HG03521 (cell line): ENCODE data around the gene CPE.

Source experiments
- ATAC-seq: cut with Tn5 transposase; IDR thresholded peaks from one replicate; pipeline ENCODE4 v1.9.1; 2021; ENCODE audit warnings: mild to moderate bottlenecking, moderate library complexity; ENCODE audit not compliant: unreplicated experiment

CPE gene

DNA sequence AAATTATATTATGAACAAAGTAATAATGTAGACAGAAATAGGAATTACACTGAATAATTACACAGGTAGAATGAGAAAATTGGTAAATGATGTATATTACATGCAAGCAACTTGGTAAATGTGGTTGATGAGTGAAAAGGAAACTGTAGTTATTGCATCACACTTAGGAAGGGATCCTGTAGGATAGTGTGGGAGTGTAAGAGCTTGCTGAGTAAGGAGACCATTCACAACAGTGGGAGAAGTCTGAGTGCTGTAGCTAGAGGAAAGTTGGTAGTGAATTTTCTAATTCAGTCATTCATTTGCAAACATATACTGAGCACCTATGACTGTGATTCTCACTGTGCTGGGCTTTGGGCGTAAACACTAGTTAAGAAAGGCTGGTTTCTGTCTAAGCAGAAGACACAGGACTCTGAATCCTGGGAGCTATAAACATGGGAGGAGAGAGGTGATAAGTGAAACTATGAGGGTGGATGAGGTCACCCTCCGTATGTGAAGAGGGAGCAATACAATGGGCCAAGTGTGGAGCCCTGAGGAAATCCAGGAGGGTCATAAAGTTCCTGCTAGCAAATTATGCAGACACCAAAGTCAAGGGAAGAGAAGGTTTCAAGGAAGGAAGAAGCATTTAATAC, 14.2 kb upstream of the CPE start:
- no peak for ATAC-seq

DNA sequence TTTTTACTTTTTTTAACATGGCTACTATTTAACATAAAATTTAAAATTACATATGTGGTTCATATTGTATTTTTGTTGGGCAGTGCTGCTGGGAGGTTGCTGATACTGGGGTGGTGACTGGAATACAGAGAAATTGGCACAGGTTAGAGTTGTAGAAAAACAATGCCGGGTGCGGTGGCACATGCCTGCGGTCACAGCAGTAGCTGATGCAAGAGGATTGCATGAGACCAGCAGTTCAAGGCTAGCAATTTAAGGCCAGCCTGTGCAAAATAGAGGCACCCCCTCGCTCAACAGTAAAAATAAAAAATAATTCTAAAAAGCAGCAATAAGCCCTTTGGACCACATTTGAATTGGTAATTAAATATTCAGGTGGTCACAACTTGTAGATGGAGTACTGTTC, 11.8 kb upstream of the CPE start:
- no peak for ATAC-seq

DNA sequence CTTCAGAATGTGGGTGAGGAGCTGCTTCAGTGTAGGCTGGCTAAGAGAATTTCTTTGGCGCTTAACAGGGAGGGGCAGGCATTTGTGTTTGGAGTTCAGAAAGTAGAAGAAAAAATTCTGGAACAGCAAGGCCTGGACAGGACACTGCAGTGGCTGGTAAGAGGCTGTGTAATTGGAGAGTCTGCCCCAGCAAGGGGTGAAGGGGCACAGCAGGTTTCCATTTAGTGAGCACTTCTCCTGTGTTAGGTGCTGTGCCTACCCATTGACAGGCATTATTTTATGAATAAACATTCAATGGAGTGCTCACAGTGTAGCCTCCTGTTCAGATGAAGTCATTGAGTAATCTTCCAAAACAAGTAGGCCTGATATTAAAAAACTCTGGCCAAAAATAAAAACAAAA, 10.7 kb upstream of the CPE start:
- no peak for ATAC-seq

DNA sequence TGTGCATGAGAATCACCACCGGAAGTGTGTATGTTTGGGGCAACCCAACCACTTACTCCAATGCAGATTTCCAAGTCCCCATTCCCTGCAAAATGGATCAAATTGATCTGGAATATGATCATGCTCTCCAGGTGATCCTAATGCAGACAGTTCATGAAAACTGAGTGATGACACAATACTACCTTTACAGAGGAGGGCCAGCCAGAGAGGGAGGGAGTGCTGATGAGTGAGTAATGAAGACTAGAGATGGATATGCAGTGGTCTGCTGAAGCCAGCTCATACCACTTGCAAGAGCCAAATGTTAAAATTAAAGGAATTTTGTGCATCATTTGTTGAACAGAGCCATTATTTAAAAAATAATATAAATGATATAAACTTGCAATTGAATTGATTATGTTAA, 10.2 kb upstream of the CPE start:
- no peak for ATAC-seq

DNA sequence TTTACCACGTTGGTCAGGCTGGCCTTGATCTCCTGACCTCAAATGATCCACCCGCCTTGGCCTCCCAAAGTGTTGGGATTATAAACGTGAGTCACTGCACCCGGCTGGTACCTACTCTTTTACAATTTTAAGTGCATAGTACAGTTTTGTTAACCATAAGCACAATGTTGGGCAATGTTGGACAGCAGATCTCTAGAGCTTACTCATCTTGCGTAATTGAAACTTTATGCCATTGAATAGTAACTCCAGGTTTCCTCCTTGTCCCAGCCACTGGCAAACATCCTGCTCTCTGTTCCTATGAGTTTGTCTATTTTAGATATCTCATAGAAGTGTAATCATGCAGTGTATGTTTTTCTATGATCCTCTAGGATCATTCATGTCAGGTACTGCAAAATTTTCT, 9.3 kb upstream of the CPE start:
- no peak for ATAC-seq

DNA sequence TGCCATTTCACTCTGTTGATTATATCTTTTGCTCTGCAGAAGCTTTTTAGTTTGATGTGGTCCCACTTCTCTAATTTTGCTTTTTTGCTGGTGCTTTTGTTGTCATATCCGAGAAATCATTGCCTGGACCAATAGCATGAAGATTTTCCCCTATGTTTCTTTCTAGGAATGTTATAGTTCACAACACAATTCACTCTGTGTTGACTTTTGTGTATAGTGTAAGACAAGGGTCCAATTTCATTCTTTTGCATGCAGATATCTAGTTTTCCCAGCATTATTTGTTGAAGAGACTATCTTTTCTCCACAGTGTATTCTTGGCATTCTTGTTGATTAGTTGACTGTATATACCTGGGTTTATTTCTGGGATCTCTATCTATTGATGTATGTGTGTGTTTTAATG, 8.3 kb upstream of the CPE start:
- no peak for ATAC-seq

DNA sequence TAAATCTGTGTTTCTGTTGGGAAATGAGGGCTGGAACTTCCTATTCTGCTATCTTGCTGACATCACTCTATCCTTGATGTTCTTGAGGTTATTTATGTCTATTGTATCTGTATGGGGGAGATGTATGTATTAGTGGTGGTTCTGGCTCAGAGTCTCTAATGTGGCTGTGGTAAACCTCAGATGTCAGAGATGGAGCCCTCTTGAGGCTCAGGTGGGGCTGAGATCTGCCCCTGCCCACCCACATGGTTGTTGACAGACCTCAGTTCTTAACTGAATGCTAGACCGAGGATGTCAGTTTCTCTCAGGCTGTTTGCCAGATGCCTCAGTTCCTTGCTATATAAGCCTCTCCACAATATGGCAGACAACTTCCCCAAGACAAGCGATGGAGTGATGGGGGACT, 3.3 kb upstream of the CPE start:
- ATAC-seq: no peak

DNA sequence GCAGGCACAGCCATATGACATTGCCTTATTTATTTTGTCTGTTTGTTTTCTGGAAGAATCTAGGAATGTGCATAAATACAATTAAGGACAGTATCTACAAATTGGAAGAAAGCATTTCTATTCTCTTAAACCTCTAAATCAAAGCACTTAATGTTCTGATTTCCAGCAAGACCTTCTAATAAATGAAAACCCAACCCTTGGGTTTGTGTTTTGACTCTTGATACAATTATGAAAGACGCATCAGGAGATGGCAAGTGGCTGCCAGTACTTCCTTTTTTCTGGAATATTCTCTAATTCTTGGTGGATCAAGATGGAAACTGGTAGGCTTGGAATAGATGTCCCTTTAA, 437 bp upstream of the CPE start:
- ATAC-seq: no peak

DNA sequence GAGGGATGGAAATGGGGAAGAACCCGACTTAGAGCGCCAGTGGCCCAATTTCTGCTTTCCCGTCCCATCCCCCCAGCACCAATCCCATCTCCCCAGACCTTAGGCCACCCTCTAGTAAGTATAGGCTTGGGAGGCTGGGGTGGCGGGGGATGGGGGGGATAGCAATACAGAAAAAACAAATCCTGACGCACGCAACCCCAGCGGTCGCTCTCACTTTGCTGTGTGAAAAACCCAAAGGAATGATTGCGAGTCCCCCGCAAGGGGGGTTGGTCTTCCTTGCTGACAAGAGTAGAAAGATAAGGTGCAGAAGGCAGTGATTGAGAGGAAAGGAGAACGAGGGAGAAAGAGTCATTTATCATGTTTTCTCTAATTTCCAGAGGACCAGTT, 863 bp downstream of the CPE start:
- ATAC-seq: no peak

DNA sequence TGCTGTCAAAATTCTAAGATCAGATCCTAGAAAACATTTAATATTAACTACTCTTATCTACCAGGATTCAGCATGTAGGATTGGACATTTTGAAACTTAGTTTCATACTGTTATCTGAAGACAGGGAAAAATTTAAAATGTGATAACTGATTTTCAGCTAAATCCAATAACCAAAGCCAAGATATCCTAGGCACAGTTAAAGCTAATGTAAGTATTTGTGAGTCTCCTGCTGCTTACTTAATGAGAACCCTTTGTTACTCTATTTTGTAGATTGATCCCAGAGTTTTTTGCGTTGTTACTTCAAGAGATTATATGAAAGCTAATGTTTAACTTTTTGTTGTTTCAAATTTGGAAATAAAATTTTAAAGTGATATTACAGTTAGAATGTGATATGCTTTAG, 2.0 kb downstream of the CPE start:
- ATAC-seq: no peak

DNA sequence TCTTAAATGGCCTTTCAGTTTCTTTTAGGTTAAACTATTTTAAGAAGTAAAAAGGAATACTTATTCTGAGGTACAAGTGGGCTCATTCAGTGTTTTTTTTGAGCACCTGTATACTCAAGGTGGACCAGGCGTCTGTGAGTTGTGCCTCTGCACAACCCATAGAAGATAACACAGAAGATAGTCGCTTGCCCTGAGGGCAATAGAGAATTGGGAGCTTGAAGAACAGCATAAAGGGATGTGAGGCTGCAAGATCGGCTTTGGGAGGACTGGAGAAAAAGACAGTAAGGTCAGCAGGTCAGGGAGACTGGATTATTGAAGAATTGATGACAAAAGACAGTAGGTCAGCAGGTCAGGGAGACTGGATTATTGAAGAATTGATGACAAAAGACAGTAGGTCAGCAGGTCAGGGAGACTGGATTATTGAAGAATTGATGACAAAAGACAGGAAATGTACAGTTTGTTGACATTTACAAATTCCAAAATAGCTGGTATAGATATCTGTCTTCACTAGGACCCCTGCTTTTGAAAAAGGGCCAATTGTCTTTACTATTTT, 3.1 kb downstream of the CPE start:
- no peak for ATAC-seq

DNA sequence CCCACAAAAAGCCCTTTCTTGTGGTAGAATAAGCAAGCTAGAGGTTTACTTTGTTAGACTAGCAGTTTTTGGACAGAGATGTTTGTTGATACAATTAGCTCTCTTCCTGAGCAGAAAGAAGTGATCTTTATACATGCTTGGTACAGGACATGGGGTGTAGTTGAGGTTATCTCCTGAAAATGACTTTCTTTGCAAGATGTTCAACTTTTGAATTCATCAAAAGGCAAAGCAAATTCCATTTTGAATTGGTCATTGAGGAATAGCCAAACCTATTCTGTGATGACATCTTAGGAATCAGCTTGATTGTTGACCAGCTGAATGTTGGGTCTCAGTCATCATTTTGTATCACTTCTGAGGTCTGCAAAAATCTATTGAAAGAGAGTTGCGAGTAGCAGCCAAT, 3.8 kb downstream of the CPE start:
- ATAC-seq: no peak

DNA sequence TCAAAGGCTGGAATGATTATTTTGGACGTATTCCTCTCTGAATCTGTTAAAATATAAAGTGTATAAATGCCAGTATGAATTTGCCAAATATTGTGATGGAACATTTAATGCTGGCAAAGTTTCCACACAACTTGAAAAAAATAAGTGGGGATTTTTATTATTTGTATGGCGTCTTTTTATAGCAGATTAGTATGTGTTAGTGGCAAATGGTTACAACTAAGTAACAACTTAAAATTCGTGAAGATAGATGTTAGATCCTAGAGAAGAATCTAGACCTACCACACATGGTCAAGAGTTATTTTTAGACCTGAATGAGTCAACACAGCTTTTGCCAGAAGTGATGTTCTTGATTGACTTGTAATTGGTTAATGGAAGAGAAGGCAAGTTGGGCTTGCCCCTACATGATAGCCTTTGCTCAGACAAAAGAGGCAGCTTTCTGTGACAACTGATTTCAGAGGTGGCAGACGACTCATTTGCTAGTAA, 4.8 kb downstream of the CPE start:
- ATAC-seq: no peak

DNA sequence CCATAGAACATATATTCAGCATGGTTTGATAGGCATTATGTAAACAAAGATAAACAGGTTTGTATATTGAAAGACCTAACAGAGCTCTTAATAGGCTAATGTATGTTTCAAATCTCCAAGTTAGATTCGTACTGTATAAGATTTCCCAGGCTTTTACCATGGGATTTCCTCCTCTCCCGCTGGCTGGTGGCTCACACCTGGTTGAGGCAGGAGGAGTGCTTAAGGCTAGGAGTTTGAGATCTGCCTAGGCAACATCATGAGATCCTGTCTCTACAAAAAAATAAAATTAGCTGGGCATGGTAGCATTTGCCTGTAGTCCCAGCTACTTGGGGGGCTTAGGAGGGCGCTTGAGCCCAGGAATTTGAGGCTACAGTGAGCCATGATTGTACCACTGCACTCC, 5.4 kb downstream of the CPE start:
- no peak for ATAC-seq

DNA sequence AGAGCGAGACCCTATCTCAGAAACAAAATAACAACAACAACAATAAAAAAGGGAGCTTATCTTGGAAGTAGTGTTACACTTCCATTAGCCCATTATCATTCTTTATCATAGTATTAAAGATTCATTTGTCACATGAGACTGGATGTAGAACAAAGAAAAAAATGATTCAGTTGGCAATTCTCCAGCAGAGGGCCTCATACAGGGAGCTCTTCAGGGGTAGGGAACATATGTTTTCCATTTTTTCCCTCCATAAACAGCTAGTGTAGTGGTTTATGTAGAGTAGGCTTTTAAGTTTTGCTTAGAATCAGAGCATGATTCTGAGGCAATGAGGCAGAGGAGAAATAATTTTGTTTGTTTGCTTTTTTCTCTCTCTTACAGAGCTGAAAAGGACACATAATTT, 5.8 kb downstream of the CPE start:
- ATAC-seq: no peak

DNA sequence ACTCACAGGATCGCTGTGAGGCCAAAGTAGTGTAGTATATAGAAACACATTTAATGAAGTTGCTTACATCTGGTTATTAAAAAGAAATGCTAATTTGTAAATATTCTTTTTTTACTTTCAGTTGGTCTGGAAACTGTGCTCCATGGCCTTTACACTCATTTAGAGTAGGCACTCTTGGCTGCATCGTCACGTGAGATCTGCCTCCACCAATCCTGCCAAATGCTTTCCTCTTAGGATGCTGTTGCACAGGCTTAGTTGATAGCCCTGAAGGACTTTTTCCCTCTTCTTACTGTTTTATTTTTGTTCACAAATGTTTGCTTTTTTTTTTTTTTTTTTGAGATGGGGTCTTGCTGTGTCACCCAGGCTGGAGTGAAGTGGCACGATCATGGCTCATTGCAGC, 6.3 kb downstream of the CPE start:
- no peak for ATAC-seq

DNA sequence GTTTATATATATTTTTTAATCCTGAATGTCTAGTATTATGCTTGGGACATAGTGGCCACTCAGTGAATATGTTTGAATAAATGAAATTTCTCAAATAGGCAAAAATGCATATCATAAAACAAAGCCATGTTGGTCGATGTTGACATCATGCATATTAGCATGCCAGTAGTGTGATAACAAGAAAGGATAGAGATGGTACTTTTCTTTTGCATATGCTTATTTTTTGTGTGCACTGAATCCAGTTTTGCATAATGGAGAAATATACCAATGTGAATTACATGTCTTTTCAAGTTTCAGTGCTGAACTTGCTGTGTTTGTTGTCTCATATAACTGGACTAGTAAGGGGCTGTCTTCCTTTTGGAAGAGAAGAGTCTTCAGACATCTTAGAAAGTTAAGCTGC, 7.5 kb downstream of the CPE start:
- ATAC-seq: no peak

DNA sequence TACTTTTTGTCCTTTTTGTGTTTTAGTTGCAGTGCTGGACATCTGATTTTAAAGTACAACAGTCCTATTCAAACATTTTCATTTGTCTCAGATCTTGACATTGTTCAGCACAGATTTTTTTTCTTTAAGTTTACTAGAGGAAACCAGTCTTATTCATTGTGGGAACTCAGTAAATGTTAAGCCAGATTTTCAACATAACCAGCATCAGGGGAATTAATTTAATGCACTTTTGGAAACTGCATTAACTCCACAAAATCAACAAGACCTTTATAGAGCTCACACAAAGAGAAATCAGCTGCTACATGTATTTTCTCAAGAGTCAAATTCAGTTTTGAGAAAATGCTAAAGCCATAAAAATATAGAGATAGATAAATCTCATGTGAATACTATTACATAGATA, 9.9 kb downstream of the CPE start:
- no peak for ATAC-seq

DNA sequence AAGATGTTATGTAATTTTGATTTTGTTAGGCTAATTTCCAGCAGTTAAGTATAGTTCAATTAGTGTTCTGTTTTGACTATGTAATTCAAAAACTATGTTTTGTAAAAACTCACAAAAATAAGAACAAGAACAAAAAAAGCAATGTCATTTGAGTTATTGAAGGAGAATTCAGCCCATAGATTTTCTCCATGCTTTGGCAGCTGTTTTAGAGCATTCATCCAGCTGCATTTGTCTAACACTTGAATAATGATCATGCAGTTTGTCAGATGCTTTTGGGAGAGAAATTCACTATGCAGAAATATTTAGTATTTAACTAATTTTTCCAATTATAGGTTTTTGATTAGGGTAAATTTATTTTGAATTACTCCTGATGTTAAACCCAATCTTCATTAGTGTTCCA, 14.2 kb downstream of the CPE start:
- no peak for ATAC-seq

DNA sequence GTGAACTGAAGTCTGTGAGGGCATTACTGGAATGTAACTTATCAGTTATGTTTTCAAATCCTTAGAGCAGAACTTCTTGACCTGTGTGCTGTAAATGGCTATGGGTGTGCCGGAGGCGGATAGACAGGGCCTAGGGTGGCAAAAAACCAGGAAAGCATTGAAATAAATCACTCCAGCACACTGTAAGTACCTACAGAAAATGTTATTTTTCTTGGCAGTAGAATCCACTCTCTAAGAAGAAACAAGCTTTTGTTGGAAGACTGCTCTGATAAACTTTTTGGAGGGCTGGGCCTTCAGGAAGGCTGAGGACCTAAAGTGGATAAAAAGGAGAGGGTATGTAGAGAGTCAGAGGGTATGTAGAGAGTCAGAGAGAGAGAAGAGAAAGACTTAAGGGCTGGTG, 14.9 kb downstream of the CPE start:
- no peak for ATAC-seq

DNA sequence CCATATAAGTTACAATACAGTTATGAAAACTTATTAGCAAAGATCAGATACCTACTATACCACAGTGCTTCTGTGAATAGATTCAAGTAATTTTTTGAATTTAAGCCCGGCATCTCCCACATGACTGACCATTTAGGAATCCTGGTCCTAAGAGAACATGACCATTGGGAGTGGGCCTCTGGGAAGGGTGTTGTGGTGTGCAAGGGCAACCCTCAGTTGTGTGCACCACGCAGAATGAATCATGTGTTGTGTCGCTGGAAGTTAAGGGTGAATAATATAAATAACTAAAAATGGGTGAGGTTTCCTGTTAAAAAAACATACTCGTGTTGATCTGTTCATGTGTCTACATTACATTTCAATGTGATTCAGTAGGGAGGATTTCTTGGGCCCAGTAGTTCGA, 15.5 kb downstream of the CPE start:
- no peak for ATAC-seq

DNA sequence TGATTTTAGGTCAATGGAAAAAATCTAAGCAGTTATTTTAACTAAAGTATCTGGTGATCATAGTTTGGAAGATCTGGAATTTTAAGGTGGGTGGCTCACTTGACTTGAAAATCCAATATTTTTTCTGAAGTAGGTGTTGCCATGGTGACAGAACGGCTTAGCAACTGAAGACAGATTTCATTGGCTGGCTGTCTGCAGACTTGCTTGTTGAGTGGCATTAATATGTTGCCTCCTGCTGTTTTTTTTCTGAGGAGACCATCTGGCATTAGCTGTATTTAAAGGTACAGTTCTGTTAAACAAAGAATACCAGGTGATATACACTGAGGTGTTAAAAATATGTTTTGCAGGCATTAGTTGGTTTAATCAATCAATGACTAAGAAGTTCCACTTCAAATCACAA, 19.8 kb downstream of the CPE start:
- no peak for ATAC-seq

DNA sequence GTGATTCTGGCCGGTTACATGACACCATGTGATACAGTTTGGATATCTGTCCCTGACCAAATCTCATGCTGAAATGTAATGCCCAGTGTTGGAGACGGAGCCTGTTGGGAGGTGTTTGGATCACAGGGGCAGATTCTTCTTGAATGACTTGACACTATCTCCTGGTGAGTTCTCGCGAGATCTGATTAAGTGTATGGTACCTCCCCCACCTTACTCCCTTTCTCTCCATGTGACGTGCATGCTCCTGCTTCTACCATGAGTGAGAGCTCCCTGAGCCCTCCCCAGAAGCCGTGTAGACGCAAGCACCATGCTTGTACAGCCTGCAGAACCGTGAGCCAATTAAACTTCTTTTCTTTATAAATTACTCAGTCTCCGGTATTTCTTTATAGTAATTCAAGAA, 23.6 kb downstream of the CPE start:
- no peak for ATAC-seq
